Mesodermal cell (in vitro differentiated cells): Measurements from ENCODE around the gene GSTP1.
"Not testable (repeated sequence)": the region's sequence is repeated elsewhere in the genome, so short reads cannot be mapped to it uniquely, and the experiment has no call there.

ENCODE experiments used
- H3K27ac ChIP-seq: 2 replicates; pipeline ENCODE4 v1.7.0; 2013; ENCODE audit warnings: mild to moderate bottlenecking, low read depth, low read length, moderate library complexity; ENCODE audit not compliant: severe bottlenecking
- H3K36me3 ChIP-seq: 2 replicates; pipeline ENCODE4 v1.7.1; 2013; ENCODE audit warnings: mild to moderate bottlenecking, low read length, moderate library complexity; ENCODE audit not compliant: control insufficient read depth, insufficient read depth
- H3K4me1 ChIP-seq: one replicate; pipeline ENCODE4 v1.7.1; 2013; ENCODE audit warnings: mild to moderate bottlenecking, low read length; ENCODE audit not compliant: insufficient read depth, control insufficient read depth, poor library complexity, severe bottlenecking
- H3K4me3 ChIP-seq: 2 replicates; pipeline ENCODE4 v1.7.0; 2013; ENCODE audit warnings: low read length, control low read depth, mild to moderate bottlenecking; ENCODE audit not compliant: insufficient read depth, poor library complexity, severe bottlenecking; ENCODE audit errors: extremely low read depth
- H3K9me3 ChIP-seq: 2 replicates; pipeline ENCODE4 v1.7.1; 2013; ENCODE audit warnings: mild to moderate bottlenecking, low read length, moderate library complexity; ENCODE audit not compliant: control insufficient read depth
- WGBS, 2 experiments: methylation state at CpG; one replicate each; pipeline ENCODE4 v1.1.5; 2013; ENCODE audit warnings: missing lambda C conversion rate in 2 of 2; ENCODE audit not compliant: insufficient coverage in 2 of 2; 5-methylcytosine and 5-hydroxymethylcytosine counted together

Gene GSTP1

GRCh38 chr11:67614730-67615714 is 31.4 kb downstream of the GSTP1 start:
- no peak overlapping the region for H3K4me3 ChIP-seq
- H3K36me3 ChIP-seq: peaks cover 27% of the 10 kb centered on the region
- no peaks in the 10 kb centered on the region for H3K9me3 ChIP-seq
- H3K27ac ChIP-seq: no peak overlapping the region
- WGBS, 2 experiments: 93% methylated on average over 14 to 16 of the region's 18 CpGs
- H3K4me1 ChIP-seq: no peaks in the 10 kb centered on the region

- H3K9me3 ChIP-seq: no peaks in the 10 kb centered on the region
- H3K4me1 ChIP-seq: no peaks in the 10 kb centered on the region
- no peak overlapping the region for H3K4me3 ChIP-seq
- 81 to 90% methylated on average over 7 to 13 of the region's 34 CpGs for WGBS, 2 experiments
- H3K27ac ChIP-seq: no peak overlapping the region
- peaks cover 18% of the 10 kb centered on the region for H3K36me3 ChIP-seq
These were observed 32.3 kb downstream of the GSTP1 start for GRCh38 chr11:67615728-67616430.

GRCh38 chr11:67616431-67617242 is 33.0 kb downstream of the GSTP1 start:
- no peaks in the 10 kb centered on the region for H3K4me1 ChIP-seq
- H3K9me3 ChIP-seq: no peaks in the 10 kb centered on the region
- no peak overlapping the region for H3K4me3 ChIP-seq
- WGBS, 2 experiments: 50 to 62% methylated on average over 7 to 10 of the region's 11 CpGs
- H3K36me3 ChIP-seq: peaks cover 11% of the 10 kb centered on the region
- H3K27ac ChIP-seq: no peak overlapping the region

- H3K36me3 ChIP-seq: peaks cover 8% of the 10 kb centered on the region
- no peak overlapping the region for H3K4me3 ChIP-seq
- H3K9me3 ChIP-seq: no peaks in the 10 kb centered on the region
- H3K27ac ChIP-seq: no peak overlapping the region
- WGBS, 2 experiments: 73 to 75% methylated on average over 6 of the region's 7 CpGs
- no peaks in the 10 kb centered on the region for H3K4me1 ChIP-seq
These were observed 33.8 kb downstream of the GSTP1 start for GRCh38 chr11:67617243-67617953.

GRCh38 chr11:67618901-67619659 is 35.5 kb downstream of the GSTP1 start:
- 86 to 96% methylated on average over 7 to 37 of the region's 40 CpGs for WGBS, 2 experiments
- not testable (repeated sequence) for H3K4me3 ChIP-seq

GRCh38 chr11:67619683-67620618 is 36.3 kb downstream of the GSTP1 start:
- H3K4me3 ChIP-seq: peak overlapping the region; percentile 52
- not testable (repeated sequence) for H3K27ac ChIP-seq
- WGBS, 2 experiments: 16 to 25% methylated on average over 15 to 25 of the region's 33 CpGs

More at GRCh38 chr11:67618901-67619659, 35.5 kb downstream of the GSTP1 start:
- not testable (repeated sequence) for H3K36me3 ChIP-seq, H3K4me1 ChIP-seq, H3K27ac ChIP-seq, H3K9me3 ChIP-seq

GRCh38 chr11:67620621-67621020 is 37.0 kb downstream of the GSTP1 start:
- not testable (repeated sequence) for H3K27ac ChIP-seq, H3K9me3 ChIP-seq, H3K4me1 ChIP-seq, H3K36me3 ChIP-seq
- WGBS, 2 experiments: 3 to 4% methylated on average over 8 to 10 of the region's 13 CpGs
- peak overlapping the region; percentile 52 for H3K4me3 ChIP-seq

More at GRCh38 chr11:67619683-67620618, 36.3 kb downstream of the GSTP1 start:
- H3K36me3 ChIP-seq, H3K4me1 ChIP-seq, H3K9me3 ChIP-seq: not testable (repeated sequence)

- H3K4me1 ChIP-seq, H3K27ac ChIP-seq, H3K9me3 ChIP-seq, H3K36me3 ChIP-seq: not testable (repeated sequence)
- H3K4me3 ChIP-seq: peak overlapping the region; percentile 52
- 0 to 13% methylated on average over 1 of the region's 3 CpGs for WGBS, 2 experiments
These were observed 38.3 kb downstream of the GSTP1 start for GRCh38 chr11:67621928-67622327.

GRCh38 chr11:67622905-67623304 is 39.3 kb downstream of the GSTP1 start:
- H3K4me3 ChIP-seq, H3K9me3 ChIP-seq: not testable (repeated sequence)

More at GRCh38 chr11:67622905-67623304, 39.3 kb downstream of the GSTP1 start:
- H3K27ac ChIP-seq, H3K4me1 ChIP-seq, H3K36me3 ChIP-seq: not testable (repeated sequence)
- WGBS, 2 experiments: 80 to 100% methylated on average over 1 to 3 of the region's 7 CpGs
